Measurements from ENCODE around the gene CMPK1.
A peak's percentile ranks its signal among the peaks of the same experiment; 100 is the strongest.
"Not testable (repeated sequence)": the region's sequence is repeated elsewhere in the genome, so short reads cannot be mapped to it uniquely, and the experiment has no call there.

Gene CMPK1

GRCh38 chr1:47338249-47339077, 4.9 kb downstream of the CMPK1 start:
- no peak for DNase-seq (ENCODE audit: low spot score)

GRCh38 chr1:47340227-47340626, 6.6 kb downstream of the CMPK1 start:
- peak; percentile 26 for DNase-seq (ENCODE audit: low spot score)

- not testable (repeated sequence) for DNase-seq (ENCODE audit: low spot score)
Observed at GRCh38 chr1:47346979-47347378, 13.4 kb downstream of the CMPK1 start.

- no peak for DNase-seq (ENCODE audit: low spot score)
Observed at GRCh38 chr1:47347735-47348134, 14.1 kb downstream of the CMPK1 start.

GRCh38 chr1:47348246-47348645, 14.7 kb downstream of the CMPK1 start:
- DNase-seq (ENCODE audit: low spot score), result no peak

- DNase-seq (ENCODE audit: low spot score), result no peak
Observed at GRCh38 chr1:47351305-47351704, 17.7 kb downstream of the CMPK1 start.

GRCh38 chr1:47361380-47361779, 27.8 kb downstream of the CMPK1 start:
- no peak for DNase-seq (ENCODE audit: low spot score)

- no peak for DNase-seq (ENCODE audit: low spot score)
Observed at GRCh38 chr1:47362828-47363227, 29.2 kb downstream of the CMPK1 start.

- no peak for DNase-seq (ENCODE audit: low spot score)
Observed at GRCh38 chr1:47367651-47368050, 34.1 kb downstream of the CMPK1 start.

GRCh38 chr1:47371016-47371517, 37.5 kb downstream of the CMPK1 start:
- DNase-seq (ENCODE audit: low spot score), result no peak

- DNase-seq (ENCODE audit: low spot score), result peak; percentile 37
Observed at GRCh38 chr1:47374501-47374900, 40.9 kb downstream of the CMPK1 start.

GRCh38 chr1:47378147-47378546, 44.6 kb downstream of the CMPK1 start:
- no peak for DNase-seq (ENCODE audit: low spot score)

GRCh38 chr1:47380699-47381098, 47.1 kb downstream of the CMPK1 start:
- DNase-seq (ENCODE audit: low spot score), result no peak

- DNase-seq (ENCODE audit: low spot score), result no peak
Observed at GRCh38 chr1:47382399-47382983, 48.9 kb downstream of the CMPK1 start.

- no peak for DNase-seq (ENCODE audit: low spot score)
Observed at GRCh38 chr1:47384083-47384482, 50.5 kb downstream of the CMPK1 start.

- no peak for DNase-seq (ENCODE audit: low spot score)
Observed at GRCh38 chr1:47385020-47385419, 51.4 kb downstream of the CMPK1 start.

- no peak for DNase-seq (ENCODE audit: low spot score)
Observed at GRCh38 chr1:47386268-47386667, 52.7 kb downstream of the CMPK1 start.

- DNase-seq (ENCODE audit: low spot score), result no peak
Observed at GRCh38 chr1:47388030-47388890, 54.7 kb downstream of the CMPK1 start.

- peak; percentile 62 for DNase-seq (ENCODE audit: low spot score)
Observed at GRCh38 chr1:47388891-47389238, 55.3 kb downstream of the CMPK1 start.

GRCh38 chr1:47389731-47390130, 56.1 kb downstream of the CMPK1 start:
- DNase-seq (ENCODE audit: low spot score), result no peak

GRCh38 chr1:47390843-47391242, 57.3 kb downstream of the CMPK1 start:
- DNase-seq (ENCODE audit: low spot score), result no peak

GRCh38 chr1:47393141-47393540, 59.6 kb downstream of the CMPK1 start:
- no peak for DNase-seq (ENCODE audit: low spot score)

GRCh38 chr1:47395433-47395832, 61.8 kb downstream of the CMPK1 start:
- DNase-seq (ENCODE audit: low spot score), result peak; percentile 96

All from COLO829 (cell line).